Endometrial microvascular endothelial cells (primary cell): ENCODE results near the gene PPP2R2D. TPM values are rescaled to one million over a fixed set of nuclear protein-coding genes. Genes with fewer than 3 reads are reported as not detected.

Source experiments
- in situ Hi-C: cut with HindIII; loops from 2 replicates; pipeline ENCODE4 v1.10.0; 2017; ENCODE audit warnings: low sequenced_read_pairs, low pct_unique_long_range_greater_than_20kb; ENCODE audit errors: inconsistent ontology term
- total RNA-seq: library from RNA; depleted of rRNA; stranded (reverse); fragments of >200 nt; gene quantifications from one replicate; pipeline ENCODE4 v1.2.3, GENCODE V29; 2015; ENCODE audit errors: inconsistent ontology term

PPP2R2D gene
- total RNA-seq, 1 donor from 2014 or later: 36.6 TPM

DNA sequence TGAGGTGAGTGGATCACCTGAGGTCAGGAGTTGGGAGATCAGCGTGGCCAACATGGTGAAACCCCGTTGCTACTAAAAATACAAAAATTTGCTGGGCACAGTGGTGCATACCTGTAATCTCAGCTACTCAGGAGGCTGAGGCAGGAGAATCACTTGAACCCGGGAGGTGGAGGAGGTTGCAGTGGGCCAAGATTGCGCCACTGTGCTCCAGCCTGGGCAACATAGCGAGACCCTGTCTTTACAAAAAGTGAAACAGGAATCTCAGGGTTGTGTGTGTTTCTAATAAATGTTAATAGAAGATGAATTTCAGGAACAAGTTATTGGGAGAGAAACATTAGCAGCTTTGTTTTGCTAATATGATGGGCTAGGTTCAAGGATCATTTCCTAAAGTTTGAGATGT is 19.9 kb downstream of the PPP2R2D start:
- in situ Hi-C loops: no loop called here

DNA sequence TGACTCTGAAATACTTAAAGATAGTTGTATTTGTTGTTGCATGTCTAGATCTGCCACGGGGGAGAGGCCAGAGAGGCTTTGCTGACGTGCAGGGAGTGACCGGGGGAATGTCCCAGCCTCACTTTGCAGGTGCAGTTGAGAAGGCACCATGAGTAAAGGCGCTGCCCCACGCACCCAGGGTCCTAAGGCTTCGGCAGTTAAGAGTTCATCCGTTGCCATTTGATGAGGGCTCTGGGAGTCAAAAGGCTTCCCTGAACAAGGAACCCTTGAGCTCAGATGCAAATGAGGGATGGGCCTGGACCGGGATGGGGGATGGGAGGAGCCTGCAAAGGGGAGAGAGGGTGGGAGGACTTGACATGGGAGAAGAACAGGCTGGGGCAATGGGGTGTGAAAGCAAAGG is 20.4 kb downstream of the PPP2R2D start:
- in situ Hi-C loops: no loop called here

DNA sequence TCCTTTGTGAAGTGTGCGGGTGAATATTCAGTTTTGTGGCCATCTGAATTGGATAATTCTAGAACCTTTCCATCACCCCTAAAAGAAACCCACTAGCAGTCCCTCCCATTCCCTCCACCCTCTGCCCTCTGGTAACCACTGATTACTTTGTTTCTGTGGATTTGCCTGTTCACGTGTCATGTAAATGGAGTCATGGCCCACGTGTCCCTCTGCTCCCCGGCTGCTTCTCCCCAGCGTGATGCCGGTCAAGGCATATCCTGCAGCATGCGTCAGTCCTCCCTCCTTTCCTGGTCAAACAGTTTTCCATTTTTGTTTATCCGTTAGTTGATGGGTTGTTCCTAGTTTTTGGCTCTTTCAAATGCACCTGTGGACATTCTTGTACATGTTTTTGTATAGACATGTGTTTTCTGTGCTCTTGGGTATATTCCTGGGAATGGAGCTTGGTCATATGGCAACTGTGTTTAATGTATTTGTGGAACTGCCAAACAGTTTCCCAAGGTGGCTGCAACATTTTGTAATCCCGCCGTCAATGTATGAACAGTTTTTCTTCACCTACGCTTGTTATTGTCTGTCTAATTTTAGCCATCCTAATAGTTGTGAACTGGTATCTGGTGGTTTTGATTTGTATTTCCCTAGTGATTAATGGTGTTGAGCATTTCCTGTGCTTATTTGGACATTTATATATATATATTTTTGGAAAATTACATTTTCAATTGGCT is 22.4 kb downstream of the PPP2R2D start:
- in situ Hi-C loops: no loop called here

DNA sequence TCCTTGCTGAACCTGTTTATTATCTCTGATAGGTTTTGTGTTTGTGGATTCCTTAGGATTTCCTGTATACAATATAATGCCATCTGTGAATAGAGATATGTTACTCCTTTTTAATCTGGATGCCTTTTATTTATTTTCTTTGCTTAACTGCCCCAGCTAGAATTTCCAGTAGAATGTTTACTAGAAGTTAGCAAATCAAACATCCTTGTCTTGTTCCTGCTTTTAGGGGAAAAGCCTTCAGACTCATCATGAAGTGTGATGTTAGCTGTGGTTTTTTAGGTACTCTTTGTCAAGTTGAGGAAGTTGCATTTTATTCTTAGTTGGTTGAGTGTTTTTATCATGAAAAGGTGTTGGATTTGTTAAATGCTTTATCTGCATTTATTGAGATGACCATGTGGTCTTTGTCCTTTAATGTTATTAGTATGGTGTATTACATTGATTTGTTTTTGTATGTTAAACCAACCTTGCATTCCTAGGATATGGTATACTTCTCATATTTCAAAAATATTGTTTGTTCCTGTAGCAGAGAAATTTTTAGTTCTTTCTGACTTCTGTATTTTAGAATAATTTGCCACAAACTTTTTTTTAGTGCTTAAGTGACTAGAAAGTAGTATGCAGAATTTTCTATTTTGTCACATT is 24.3 kb downstream of the PPP2R2D start:
- in situ Hi-C loops: no loop called here

DNA sequence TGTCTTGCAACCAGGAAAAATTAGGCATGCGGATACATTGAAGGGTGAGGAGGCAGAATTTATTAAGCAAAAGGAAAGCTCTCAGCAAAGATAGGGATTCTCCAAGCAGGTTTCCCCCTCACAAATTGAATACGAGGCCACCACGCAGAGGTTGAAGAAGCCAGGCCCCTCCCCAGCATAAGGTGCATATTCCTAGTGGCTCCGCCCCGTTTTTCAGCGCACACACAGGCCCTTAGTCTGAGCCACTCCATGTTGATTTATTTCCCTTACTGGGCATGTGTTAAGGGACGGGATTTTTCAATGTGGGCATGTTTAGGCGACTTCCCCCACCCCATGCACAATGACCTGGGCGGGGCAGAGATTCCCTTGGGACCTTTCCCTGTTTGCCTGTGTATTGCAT is 24.9 kb downstream of the PPP2R2D start:
- in situ Hi-C loops: no loop called here

DNA sequence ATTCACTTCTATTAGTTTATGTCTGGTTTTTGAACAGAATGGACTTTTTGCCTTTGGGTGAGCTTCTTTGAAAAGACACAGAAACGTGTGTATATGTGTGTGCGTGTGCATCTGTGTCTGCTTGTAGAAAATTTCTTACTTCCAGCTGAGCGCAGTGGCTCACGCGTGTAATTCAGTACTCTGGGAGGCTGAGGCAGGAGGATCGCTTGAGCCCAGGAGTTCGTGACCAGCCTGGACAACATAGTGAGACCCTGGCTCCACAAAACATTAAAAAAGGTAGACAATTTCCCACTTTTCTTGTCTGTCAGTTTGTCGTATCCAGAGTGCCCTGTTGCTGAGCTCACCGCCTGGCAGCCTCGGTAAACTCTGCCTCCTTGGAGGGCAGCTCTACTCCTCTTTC is 25.4 kb downstream of the PPP2R2D start:
- in situ Hi-C loops: no loop called here

DNA sequence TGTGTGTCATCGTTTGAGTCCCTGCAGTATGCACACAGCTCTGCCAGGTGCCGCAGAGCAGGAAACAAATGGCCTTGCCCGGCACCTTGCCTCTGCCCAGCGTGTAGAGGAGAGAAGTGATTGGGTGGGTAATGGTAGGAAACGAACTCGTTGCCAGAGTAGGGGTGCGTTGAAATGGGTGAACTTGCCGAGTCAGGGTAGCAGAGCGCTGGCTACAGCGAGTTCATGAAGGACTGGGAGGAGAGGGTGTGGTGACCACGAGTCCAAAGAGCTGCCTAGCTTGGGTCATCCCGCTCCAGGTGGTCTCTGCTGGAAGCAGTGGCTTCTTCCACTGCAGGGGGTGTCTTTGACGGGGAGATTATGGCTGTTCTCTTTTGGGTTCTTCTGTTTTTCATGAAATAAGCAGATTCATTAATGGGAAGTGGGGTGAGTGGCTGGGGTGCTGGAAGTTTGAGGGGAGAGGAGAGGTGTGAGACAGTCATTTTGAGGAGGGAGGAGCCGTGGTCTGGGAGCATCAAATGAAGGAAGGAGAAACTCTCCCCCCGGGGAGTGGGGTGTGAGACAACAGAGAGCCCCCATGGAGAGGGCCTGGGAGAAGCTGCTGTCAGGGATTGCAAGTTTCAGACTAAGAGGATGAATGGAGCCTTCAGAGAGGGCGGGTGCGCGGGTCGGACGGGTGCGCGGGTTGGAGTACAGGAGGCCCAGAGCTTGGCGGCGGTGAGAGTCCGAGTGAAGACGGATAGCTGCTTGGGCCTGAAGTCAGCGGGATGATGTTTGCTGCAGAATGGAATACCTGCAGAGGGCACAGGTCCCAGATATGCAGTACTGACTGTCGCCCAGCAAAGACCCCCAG is 26.2 kb downstream of the PPP2R2D start:
- in situ Hi-C loops: no loop called here

DNA sequence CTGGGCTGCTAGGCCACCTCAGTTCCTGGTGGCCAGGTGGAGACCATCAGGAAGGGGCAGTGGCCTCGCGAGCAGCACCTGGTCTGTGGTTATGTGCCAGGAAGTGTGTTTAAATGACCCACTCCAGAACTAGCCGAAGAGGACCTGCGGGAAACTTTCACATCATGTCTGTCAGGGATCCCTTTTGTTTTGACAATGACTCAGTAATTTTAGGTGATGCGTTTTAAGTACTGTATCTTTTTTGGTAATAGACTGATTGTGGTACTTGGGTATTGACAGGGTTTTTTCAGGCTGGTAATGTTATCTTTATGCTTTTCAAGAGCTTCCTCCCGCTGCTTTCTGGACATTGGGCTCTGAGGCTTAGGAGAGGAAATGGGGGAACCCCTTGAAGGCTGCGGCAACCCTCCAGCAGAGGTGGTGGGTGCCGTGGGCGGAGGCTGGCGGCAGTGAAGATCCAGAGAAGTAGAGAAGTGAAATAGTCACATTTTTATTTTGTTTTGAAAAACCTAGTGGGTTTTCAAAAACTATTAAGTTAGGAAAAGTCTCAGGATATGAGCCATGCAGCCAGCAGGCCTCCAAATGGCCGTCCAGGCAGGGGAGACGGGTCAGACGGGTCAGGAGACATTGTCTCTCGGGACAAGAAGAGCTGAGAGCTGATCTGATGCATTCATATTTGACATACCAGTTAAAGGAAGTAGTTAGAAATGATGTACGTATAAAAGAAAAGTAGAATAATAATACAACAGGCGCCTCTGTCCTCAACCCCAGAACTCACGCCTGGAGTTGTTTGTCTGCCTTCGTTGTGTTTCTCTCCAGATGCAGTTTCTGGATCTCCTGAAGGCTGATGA is 27.7 kb downstream of the PPP2R2D start:
- in situ Hi-C loops: no loop called here

DNA sequence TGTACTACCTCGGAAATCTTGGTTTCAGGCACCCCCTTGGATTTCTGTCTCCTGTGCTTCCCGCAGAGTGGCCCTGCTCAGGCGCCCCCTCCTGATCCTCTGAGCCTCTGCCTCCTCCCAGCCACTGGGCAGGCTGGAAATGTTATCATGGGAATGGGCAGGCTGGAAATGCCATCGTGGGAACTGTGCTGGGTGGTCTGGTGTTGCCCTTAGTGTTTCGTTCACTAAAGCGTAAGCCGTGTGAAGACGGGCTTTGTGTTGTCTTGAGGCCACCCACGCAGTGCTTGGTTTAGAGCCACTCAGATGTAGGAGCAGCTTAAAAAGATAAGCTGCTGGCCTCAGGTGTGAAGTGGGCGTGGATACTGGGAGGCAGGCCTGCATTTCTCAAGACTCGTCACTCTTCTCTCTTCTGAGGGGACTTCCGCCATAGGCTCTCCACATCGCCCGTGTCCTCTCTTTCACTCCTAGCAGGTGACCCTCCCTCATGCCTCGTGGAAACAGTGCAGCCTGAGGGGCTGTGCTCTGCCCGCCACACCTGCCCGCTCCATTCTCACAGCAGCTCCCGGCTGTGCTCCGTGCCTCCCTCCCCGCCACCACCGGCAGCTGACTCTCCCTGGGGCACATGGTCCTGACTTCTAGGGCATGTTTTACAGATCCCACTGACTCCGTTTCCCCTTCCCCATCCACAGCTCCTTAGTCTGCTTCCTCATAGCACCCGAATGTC is 28.5 kb downstream of the PPP2R2D start:
- in situ Hi-C loops: no loop called here

DNA sequence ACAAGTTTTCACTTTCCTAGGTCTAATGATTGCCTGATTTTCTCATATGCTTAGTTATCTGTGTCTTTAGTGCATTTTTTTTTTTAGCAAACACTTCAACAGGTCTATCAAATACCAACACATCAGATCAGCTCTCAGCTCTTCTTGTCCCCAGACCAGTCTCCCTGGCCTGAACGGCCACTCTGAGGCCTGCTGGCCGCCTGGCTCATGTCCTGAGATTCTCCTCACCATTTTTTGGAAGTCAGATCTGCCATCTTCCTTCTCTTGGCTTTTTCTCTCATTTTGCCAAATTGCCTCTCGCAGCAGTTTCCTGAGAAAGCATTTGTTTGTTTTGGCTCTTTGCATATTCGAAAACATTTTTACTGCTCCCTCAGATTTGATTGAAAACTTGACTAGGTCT is 29.3 kb downstream of the PPP2R2D start:
- in situ Hi-C loops: no loop called here

DNA sequence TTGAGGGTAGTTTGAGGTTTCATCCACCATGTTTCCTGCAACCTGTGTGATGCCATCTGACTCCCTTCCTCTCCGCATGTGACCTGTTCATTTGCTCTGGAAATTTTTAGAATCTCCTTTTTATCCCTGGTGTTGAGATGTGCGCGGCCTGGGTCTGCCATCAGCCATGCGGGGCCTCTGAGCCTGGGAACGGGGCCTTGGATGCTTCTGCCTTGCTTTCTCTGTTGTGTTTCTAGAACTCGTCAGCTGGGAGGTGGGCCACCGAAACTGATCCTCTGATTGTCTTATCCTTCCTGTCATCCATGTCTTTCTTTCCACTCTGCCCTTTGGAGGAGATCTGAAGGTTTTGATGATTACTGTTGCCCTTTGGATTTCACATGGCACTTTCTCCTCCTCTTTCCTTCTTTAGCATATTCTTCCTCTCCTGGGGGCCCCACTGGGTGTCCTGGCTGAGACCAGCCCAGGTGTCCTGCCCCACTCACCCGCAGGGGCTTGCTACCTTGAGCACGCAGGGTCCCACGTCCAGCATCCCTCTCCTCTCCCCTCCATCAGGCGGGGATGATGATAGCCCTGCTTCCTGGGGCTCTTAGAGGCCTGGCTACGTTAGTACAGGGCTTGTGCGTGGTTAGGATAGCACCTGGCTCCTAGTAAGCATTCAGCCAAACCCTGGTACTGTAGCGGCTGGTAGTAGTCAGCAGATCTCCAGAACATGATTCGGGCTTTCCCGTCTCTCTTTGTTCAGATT is 29.9 kb downstream of the PPP2R2D start:
- in situ Hi-C loops: no loop called here

DNA sequence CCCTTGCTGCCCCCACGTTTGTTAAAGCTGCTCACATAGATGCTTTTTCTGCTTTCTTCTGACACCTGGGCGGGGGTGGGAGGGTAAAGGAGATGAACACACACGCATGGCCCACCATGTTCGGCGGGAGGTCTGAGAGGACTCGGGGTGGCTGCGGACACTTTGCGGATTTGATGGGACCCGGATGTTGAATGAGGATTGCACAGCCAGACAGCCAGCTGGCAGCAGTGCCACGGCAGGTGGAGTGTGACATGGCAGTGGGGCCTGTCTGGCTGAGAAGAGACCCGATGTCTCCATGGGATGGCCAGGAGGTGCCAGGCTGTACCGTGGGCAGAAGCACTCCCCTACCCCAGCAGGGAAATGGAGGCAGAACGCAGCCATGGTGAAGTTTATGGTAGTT is 31.2 kb downstream of the PPP2R2D start:
- in situ Hi-C loops: no loop called here

DNA sequence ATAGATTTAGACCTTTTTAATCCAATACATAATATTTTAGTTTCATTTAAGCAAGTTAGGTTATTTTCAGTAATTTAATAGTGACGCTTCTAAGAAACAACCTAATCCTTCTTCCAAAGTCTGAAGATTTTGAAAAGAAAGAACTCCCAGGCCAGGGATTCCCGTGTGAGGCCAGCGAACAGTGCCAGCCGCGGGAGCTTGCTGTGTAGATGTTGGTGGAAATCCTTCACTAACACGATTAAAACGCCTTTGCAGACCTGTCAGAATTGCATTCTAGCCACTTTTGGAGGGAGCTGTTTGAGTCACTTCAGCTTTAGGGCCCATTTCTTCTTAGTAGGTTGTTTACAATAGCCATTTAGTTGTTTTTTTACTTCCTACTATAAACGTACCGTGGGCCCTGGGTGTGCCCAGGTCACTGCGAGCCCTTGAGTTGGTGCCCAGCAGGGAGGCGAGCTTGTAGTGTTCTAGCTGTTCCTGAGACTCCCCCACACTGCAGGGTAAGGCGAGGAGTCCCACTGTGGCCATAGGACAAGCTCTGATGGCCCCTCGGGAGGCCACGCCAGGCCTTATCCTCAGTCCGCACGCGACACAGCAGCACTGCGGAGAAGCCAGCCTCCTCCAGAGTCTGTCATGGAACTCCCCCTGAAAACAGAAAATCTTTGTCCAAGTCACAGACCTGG is 32.3 kb downstream of the PPP2R2D start:
- in situ Hi-C loops: no loop called here

DNA sequence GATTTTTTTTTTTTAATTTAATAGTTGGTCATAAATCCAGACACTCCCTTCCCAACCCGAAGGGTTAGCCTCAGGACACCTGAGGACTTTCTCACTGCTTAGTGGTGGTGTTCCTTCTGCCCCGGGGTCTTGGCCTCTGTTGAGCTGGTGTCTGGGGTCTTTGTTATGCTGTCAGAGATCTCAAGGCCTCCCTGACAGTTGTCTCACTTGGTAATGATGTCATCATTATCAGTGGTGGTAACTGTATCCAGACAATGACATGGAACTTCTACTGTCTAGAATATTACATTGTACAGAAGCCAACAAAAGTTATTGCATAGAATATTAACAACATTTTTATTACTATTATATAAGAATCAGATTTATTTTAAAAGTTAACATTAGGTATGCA is 32.9 kb downstream of the PPP2R2D start:
- in situ Hi-C loops: no loop called here

DNA sequence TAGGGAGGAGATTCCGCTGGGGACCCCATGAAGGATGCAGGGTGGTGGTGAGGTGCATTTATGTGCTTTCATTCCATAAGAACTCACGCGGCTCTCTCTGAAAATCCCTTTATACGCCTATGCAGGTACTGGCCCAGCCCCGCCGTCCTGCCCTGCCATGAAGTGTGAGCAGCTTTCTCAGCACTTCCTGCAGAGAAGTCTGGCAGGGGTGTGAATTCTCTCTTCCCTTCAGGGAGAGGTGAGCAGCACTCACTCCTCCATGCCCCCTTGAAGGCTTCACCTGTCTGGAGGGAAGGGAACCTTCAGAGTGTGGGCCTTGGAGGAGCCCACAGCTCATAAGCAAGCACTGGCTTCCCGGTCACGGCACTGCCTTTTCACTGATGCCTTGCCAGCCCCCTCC is 34.0 kb downstream of the PPP2R2D start:
- in situ Hi-C loops: no loop called here

DNA sequence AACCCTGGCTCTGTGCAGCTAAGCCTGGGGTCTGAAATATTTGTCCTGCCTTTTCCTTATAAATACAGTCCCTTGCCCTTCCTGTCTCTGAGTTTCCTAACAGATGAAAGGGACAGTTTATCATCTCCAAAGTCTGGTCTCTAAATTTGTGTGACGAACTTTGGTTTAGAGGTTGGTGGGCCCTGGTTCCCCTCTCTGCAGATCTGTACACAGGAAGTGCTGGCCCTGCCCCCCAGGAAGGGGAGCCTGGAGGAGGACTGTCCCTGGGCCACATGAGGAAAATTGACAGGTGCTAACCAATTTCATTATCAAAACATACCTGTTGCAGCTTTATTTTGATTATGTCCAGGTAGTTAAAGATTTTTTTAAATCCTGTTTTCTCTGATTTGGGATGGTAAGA is 34.5 kb downstream of the PPP2R2D start:
- in situ Hi-C loops: no loop called here

DNA sequence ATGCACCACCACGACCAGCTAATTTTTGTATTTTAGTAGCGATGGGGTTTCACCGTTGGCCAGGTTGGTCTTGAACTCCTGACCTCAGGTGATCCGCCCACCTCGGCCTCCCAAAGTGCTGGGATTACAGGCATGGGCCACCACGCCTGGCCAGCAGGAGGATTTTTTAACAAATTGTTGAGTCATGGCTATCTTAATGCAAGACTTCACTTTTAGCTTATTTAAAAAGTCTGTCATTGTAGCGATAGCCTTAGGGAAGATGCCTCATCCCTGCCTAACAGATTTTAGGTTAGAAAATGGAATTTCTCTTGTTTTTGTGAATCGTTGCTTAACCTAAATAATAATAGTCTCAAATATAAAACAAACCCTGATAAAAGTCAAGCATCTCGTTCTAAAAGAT is 35.5 kb downstream of the PPP2R2D start:
- in situ Hi-C loops: no loop called here
